RWPE1 (cell line): Measurements from ENCODE around the gene AAR2.

ENCODE experiments used
- CTCF ChIA-PET: fragments of 350-600 bp; sonication (Branson Sonifier 250); formaldehyde crosslinking; extraction: SDS; loops from one replicate; lab custom pipeline; 2021; lab: Yijun Ruan, JAX
- POLR2A ChIA-PET: fragments of 400-600 bp; formaldehyde crosslinking; extraction: SDS; loops from one replicate; lab custom pipeline; 2020; ENCODE audit warnings: antibody characterized with exemption; ENCODE audit not compliant: low non-redundant PET; lab: Yijun Ruan, JAX
- DNase-seq: peaks from one replicate; pipeline ENCODE4 v3.0.0; 2012; ENCODE audit warnings: low spot score
- H3K27ac ChIP-seq: fragments of 450-650 bp; 2 replicates; pipeline ENCODE4 v1.5.1; 2017
- TF ChIP-seq, protein P1 (sequence below): fragments of 450-650 bp; conservative IDR thresholded peaks from 2 replicates; pipeline ENCODE4 v1.5.1; 2017; ENCODE audit warnings: low read depth, mild to moderate bottlenecking

AAR2 gene

DNA sequence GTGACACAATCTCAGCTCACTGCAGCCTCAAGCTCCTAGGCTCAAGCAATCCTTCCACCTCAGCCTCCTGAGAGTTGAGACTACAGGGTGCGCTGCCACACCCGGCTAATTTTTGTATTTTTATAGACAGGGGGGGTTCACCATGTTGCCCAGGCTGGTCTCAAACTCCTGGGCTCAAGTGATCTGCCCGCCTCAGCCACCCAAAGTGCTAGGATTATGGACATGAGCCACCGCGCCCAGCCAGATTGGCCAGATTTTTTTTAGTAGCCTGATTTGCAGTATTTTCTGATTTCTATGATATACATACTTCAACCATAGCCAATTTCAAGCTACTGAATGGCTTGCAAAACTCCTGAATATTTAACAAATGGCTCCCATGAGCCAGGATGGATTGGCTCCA is 48.5 kb downstream of the AAR2 start:
- POLR2A ChIA-PET = no interaction called here
- no peak overlapping the region for H3K27ac ChIP-seq
- no peak for DNase-seq
- CTCF ChIA-PET = interaction anchor here (0.6 kb wide), 1 partner anchor 100 kb away, joined by 3 read pairs; no protein-coding TSS in a partner anchor
- TF ChIP-seq, protein P1, sequence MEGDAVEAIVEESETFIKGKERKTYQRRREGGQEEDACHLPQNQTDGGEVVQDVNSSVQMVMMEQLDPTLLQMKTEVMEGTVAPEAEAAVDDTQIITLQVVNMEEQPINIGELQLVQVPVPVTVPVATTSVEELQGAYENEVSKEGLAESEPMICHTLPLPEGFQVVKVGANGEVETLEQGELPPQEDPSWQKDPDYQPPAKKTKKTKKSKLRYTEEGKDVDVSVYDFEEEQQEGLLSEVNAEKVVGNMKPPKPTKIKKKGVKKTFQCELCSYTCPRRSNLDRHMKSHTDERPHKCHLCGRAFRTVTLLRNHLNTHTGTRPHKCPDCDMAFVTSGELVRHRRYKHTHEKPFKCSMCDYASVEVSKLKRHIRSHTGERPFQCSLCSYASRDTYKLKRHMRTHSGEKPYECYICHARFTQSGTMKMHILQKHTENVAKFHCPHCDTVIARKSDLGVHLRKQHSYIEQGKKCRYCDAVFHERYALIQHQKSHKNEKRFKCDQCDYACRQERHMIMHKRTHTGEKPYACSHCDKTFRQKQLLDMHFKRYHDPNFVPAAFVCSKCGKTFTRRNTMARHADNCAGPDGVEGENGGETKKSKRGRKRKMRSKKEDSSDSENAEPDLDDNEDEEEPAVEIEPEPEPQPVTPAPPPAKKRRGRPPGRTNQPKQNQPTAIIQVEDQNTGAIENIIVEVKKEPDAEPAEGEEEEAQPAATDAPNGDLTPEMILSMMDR = no peak

DNA sequence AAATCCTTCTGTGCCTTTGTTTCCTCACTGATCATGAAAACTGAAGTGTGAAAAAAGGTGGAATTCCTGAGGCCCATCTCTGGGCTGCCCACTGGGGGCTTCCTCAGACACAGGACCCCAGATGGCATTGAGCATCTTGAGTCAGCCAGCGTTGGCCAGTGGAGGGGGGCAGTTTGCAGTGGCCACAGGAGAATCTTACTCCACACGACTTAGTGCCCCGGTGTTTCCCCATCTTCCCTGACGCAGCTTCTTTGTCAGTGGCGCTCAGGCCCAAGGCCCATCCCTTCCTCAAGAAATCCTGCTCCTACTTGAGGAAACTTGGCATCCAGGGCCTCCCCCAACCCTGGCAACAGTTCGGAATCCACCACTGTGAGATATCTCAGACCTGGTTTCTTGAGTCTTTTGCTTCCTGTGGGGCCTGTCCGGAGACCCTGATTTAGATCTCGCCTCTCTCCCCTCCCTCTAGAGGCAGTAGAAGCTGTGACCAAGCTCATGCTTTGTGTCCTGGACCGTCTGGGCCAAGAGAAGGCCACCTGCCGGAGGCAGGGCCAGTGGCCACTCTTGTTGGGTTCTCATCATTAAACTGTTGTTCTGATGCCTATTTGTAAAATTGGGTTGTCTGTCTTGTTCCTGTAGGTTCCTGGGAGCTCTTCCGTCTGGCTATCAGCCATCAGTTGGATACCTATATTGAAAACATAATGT is 49.6 kb downstream of the AAR2 start:
- CTCF ChIA-PET = interaction anchor here (0.6 to 1.2 kb wide), 6 partner anchors 10 to 937 kb away, joined by 3 read pairs; no protein-coding TSS in a partner anchor
- no peak for DNase-seq
- TF ChIP-seq, protein P1 = no peak
- H3K27ac ChIP-seq = no peak overlapping the region
- POLR2A ChIA-PET = no interaction called here

DNA sequence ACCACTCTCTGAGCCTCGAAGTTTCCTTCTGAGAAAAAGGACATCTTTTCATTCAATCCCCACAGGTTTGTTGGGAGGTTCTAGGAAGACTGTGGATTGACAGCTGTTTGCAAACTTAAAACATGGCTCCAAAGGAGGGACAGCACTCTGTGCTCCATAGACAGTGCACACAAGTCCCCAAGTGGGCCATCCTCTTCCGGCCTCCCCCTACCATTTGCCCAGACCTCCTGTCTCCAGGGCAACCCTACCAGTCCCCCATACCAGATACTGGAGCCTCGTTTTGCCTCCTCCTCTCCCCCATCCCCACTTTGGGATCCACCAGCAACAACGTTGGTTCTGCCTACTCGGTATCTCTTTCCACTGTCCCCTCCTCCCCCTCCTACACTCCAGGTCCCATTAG is 61.4 kb downstream of the AAR2 start:
- CTCF ChIA-PET = interaction anchor here (0.6 kb wide), 1 partner anchor 69 kb away, joined by 4 read pairs; no protein-coding TSS in a partner anchor
- TF ChIP-seq, protein P1 = no peak

DNA sequence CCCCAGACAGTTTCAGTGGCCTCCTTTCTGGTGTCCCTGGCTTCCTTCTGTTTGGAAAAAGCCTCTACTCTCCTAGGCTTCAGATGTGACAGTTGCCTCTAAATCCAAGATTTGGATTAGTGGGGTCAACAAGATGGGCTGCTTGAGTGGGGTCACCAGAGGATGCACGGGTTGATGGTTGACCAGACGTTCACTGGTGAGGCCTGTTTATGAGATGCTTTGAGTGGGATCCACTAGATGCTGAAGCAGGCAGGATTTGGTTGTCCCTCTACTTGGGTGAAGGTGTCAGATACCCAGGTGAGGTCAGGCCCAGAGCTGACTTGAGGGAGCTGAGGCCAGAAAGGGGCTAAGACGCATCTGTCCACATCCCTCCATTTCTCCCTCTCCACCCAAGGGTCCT is 61.8 kb downstream of the AAR2 start:
- no peak for DNase-seq
- CTCF ChIA-PET = interaction anchor here (0.6 kb wide), 1 partner anchor 69 kb away, joined by 4 read pairs; no protein-coding TSS in a partner anchor
- H3K27ac ChIP-seq = no peak overlapping the region
- POLR2A ChIA-PET = no interaction called here
- TF ChIP-seq, protein P1 = no peak

More for the DNA sequence above, 61.4 kb downstream of the AAR2 start:
- DNase-seq = no peak
- H3K27ac ChIP-seq = no peak overlapping the region
- POLR2A ChIA-PET = no interaction called here

DNA sequence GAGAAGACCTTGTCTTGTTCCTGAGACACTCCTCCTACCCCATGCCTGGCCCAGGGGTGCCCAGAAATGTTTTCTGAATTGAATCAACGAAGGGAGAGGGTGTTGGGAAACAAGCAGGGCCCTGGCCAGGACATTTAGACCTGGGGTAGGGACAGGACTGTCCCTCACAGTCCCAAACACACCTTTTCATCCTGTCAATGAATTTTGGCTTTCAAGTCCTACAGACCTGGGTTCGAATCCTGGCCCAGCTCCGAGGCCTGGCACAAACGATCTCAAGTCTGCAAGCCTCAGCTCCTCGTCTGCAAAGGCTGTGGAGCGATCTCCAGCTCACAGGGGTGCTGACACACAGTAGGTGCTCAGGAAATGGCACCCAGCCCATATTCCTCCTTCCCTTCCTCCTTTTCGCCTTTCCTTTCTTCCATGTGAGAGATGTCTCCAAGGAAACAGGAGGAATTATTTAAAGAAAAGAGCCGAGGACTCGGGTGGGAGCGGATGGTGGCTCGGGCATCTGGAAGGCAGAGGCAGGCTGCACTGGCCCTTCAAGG is 62.6 kb downstream of the AAR2 start:
- ChIA-PET POLR2A (no interaction called here), CTCF (no interaction called here)
- DNase-seq = no peak
- H3K27ac ChIP-seq = no peak overlapping the region
- TF ChIP-seq, protein P1 = no peak

DNA sequence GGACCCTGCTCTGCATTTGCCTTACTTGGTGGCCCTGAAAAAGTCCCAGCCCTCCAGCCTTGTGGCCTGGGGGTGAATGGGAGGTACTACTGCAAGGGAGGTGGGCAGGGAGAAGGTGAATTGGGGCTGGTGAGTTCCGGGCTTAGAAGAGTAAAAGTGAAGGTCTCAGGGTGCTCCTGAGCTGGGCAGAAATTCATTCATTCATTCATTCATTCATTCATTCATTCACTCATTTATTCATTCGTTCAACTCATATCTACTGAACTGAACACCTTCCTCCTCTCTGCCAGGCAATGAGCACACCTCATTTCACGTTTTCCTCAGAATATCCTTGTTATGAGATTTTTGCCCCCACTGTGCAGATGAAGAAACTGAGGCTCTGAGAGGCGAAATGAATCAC is 63.2 kb downstream of the AAR2 start:
- DNase-seq = no peak
- TF ChIP-seq, protein P1 = no peak
- CTCF ChIA-PET = no interaction called here
- no peak overlapping the region for H3K27ac ChIP-seq
- POLR2A ChIA-PET = no interaction called here
